OCI-LY7 (cell line): ENCODE data around the gene SH3GL2.

ENCODE experiments used
- EZH2phosphoT487 ChIP-seq: fragments of 200-600 bp; sonication (generic); IDR thresholded peaks from 2 replicates; pipeline ENCODE4 v1.6.1; 2018; ENCODE audit warnings: low read depth, borderline replicate concordance, mild to moderate bottlenecking, mixed run types, antibody characterized with exemption, low read length, moderate library complexity, mixed read lengths
- TF ChIP-seq, protein P1 (sequence below): fragments of 200-600 bp; sonication (generic); conservative IDR thresholded peaks from 2 replicates; pipeline ENCODE4 v1.5.1; 2014; ENCODE audit warnings: mild to moderate bottlenecking, antibody characterized with exemption, low read length, moderate library complexity, mixed read lengths

DNA sequence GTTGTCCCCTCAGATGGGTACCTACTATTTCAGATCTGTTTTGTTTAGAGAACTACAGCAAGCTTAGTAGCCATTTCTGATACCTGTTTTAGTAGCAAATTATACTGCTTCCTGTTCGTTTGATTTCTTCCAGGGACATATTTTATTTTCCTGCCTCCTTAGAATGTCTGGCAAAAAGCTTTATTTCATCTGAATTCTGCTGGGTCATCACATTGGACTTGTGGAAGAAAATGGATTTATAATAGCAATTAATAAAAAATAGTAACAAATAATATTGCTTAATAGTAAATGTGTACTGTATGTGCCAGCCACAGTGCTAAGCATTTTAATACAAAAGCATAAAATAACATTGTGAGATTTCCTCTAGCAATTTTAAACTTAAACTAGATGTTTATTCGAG is 79.4 kb downstream of the SH3GL2 start:
- TF ChIP-seq EZH2phosphoT487, result no peak
- TF ChIP-seq, protein P1, sequence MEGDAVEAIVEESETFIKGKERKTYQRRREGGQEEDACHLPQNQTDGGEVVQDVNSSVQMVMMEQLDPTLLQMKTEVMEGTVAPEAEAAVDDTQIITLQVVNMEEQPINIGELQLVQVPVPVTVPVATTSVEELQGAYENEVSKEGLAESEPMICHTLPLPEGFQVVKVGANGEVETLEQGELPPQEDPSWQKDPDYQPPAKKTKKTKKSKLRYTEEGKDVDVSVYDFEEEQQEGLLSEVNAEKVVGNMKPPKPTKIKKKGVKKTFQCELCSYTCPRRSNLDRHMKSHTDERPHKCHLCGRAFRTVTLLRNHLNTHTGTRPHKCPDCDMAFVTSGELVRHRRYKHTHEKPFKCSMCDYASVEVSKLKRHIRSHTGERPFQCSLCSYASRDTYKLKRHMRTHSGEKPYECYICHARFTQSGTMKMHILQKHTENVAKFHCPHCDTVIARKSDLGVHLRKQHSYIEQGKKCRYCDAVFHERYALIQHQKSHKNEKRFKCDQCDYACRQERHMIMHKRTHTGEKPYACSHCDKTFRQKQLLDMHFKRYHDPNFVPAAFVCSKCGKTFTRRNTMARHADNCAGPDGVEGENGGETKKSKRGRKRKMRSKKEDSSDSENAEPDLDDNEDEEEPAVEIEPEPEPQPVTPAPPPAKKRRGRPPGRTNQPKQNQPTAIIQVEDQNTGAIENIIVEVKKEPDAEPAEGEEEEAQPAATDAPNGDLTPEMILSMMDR, result no peak
